Measurements from ENCODE around the gene MRPL33.
"Not testable (repeated sequence)": the region's sequence is repeated elsewhere in the genome, so short reads cannot be mapped to it uniquely, and the experiment has no call there.

MRPL33 gene

DNA sequence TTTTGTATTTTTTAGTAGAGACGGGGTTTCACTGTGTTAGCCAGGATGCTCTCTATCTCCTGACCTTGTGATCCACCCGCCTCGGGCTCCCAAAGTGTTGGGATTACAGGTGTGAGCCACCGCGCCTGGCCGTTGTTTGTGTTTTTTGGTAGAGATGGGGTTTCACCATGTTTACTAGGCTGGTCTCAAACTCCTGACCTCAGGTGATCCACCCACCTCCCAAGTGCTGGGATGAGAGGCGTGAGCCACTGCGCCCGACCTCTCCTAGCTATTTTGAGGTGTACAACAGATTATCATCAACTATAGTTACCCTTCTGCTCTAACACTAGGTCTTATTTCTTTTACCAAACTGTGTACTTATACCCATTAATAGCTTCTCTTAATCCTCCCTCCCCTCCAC is 28.9 kb upstream of the MRPL33 start:
- no peak for FAIRE-seq

DNA sequence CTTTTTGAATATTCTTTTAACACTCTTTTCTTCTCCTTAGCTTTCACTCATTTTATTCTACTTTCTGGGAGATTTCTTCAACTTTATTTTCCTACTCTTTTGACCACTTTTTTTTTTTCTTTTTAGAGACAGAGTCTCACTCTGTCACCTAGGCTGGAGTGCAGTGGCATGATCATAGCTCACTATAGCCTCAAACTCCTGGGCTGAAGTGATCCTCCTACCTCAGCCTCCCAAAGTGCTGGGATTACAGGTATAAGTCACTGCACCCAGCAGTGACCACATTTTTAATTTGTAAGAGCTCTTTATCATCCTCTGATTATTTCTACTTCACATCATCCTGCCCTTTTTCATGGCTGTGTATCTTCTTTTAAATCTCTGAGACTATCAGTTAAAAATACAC is 26.0 kb upstream of the MRPL33 start:
- not testable (repeated sequence) for FAIRE-seq

DNA sequence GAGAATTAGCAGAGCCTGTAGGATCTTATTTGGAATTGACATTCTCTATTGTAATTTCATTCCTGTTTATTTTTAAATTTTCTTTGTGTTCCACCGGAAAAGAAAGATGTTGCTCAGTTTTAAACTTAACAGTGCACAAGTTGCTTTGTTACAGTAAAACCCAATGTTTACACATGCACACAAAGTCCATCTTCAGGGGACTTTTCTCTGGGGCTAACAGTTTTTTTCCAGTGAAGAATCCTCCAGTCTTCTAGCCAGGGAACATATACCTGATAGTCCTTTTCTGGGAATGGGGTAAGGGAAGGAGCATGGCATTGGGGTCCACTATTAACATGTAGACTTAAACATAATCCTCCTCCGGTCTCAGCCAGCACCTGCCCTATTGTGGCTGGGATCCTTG is 25.2 kb upstream of the MRPL33 start:
- FAIRE-seq: no peak

DNA sequence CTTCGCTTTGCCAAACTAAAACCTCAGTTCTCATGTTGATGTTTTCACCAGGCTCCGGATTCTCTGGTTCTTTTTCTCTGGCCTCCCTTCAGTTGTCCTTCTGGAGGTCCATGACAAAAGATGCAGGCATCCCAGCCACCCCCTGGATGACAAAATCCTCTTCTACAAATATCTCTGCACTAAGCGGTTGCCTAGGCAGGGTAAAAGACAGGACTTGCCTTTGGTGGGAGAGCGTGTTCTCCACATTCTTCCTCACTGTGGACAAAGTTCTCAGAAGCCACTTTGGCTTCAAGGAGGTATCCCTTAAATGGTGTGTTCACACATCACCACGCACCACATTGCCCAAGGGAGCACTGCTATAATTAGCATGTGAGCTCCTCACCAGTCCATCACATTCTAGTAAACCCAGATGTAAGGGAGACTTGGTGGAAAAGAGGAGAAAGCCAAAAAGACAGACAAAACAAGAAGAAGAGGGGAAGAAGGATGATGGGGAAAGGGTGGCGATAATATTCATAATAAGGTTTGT is 23.6 kb upstream of the MRPL33 start:
- no peak for FAIRE-seq

DNA sequence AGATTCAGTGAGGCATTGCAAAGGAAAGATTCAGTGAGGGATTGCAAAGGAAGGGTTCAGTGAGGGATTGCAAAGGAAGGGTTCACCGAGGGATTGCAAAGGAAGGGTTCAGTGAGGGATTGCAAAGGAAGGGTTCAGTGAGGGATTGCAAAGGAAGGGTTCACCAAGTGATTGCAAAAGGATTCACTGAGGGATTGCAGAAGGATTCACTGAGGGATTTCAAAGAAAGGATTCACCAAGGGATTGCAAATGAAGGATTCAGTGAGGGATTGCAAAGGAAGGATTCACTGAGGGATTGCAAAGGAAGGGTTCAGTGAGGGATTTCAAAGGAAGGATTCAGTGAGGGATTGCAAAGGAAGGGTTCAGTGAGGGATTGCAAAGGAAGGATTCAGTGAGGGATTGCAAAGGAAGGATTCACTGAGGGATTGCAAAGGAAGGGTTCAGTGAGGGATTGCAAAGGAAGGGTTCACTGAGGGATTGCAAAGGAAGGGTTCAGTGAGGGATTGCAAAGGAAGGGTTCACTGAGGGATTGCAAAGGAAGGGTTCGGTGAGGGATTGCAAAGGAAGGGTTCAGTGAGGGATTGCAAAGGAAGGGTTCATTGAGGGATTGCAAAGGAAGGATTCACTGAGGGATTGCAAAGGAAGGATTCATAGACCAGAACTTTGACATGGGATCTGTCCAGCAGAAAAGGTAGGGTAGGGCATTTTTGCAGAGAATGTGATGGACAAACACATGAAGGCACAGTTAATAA is 22.5 kb upstream of the MRPL33 start:
- FAIRE-seq: not testable (repeated sequence)

DNA sequence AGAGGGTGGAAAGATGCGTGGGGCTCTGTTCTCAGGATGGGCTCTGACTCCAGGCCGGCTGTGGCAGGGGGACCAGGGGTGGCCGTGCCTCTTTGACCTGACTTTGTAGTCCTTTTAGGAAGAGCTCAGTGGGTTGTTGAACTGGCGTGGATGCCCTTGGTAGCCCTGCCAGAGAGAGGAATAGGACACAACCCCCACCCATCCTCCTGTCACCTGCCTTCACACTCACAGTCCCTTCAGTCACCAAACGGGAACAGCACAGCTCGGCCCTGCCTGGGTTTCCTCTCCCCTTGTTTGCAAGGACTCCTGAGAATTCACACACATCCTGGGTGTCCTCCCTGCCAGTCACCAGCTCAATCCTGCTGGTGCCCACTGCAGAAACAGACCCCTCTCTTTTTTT is 20.1 kb upstream of the MRPL33 start:
- no peak for FAIRE-seq

DNA sequence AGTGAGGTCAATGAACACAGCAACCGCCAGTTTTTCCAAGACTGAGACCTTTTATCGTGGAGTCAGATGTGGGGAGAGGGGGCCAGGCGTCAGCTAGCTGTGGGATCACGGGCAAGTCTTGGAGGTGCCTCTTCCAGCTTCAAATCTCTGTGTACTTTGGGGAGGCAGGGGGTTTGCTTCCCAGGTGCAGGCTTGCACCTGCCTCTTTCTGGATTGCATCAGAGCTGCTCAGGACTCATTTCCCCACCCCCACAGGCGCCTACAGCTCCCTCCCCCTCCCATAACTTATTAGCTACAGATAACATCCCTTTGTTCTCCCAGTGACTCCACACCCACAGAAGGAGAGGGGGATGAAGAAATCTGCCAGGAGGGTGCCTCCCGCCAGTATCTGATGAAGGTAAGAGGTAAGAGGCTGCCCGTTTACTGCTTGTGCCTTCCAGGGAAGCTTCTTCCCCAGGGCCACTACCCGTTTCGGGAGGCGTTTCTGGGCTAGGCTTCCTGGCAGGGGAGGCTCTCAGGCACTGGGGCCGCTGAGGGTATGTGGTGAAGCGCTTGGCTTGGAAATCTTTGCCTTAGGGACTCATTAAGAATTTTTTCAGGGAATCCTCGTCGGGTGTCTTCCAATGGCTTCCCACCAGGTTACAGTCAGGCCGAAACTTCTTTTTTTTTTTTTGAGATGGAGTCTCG is 18.8 kb upstream of the MRPL33 start:
- FAIRE-seq: no peak

DNA sequence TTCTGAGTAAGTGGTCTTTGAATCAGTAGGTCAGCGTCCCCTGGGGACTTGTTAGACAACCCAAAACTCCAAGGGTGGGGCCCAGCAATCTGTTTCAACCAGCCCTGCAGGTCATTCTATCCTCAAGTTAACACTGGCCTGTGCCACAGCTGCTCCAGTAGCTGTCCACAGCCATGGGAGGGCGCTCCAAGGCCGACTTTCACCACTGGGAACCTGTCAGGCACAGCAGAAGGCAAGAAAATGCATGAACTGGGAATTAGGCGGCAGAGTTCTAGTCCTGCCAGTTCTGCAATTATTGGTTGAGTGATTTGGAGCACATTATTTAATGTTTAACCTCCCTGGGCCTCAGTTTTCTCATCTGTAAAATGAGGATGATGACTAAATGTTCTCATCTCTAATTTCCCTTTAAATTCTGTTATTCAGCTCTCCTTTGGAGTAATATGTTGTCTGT is 17.4 kb upstream of the MRPL33 start:
- no peak for FAIRE-seq

DNA sequence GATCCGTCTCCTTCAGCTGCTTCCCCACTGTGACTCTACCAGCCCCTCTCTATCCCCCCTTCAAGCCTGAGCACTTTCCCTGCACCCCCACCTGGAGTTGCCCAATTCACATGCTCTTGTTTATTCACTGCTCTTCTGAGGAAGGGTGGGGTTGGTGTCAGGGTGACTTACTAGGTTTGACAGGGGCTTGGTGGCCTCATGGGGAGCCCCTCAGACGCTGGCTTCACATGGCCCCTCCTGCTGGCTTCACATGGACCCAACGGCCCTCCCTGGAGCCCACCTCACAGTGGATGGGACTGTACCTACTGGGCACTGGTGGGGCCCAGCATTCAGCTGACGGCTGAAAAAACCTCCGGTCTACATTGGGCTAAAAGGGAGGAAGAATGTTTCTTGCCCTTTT is 16.7 kb upstream of the MRPL33 start:
- FAIRE-seq: no peak

DNA sequence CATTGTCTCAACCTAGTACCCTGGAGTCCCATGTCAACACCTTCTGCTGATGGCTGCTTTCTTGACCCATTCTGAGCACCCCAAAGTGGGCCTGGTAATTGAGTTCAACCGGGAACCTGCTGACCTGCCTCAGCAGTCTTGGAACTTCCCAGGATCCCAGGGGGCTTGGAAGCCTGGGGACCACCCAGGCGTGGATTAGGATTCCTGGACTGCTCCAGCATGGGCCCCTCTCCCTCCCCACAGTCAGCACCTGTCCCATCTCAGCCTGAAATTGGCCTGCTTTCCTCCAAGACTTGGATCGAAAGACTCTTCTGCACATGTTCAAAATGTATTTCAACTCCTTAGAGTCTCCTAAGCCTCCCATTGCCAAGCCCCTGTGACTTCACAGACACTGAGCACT is 15.4 kb upstream of the MRPL33 start:
- no peak for FAIRE-seq

DNA sequence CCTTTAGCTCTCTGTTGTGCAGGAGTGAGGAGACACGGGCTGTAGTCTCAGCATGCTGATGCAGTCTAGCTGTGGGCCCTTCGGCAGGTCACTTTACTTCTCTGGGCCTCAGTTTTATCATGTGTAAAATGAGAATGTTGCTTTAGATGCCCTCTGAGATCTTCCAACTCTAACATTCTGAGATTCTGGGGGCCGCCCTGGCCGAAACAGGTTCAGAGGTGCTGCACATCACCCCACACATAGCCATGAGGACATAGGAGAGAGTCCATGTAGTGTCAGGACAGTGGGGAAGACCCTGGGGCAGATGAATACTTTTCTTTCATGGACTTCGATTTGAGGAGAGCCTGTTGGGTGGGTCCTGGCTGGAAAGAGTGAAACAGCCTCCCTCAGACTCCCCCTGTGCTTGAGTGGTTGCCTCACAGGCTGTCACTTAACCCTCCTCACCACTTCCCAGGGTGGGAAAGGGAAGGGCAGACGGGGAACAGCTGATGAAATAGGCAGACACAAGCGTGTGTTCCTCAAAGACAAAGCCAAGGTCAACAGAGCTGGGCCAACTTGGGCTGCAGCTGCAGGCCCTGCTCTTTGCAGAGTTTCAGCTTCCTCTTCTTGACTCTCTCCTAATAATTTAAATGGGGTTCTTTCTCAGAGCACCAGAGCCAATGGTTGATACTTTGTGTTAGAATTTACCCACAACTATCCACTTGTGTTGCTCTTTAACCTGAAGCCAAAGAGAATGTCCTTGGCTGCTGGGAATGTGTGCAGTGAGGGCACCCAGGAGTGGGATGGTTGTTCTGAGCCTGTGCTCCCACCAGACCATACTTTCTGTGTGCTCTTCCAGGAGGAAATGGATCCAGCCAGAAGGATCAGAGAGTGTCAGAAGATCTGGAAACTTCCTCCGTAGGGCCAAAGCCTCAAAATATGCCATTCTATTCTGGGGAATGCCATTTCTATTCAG is 14.7 kb upstream of the MRPL33 start:
- FAIRE-seq: no peak

DNA sequence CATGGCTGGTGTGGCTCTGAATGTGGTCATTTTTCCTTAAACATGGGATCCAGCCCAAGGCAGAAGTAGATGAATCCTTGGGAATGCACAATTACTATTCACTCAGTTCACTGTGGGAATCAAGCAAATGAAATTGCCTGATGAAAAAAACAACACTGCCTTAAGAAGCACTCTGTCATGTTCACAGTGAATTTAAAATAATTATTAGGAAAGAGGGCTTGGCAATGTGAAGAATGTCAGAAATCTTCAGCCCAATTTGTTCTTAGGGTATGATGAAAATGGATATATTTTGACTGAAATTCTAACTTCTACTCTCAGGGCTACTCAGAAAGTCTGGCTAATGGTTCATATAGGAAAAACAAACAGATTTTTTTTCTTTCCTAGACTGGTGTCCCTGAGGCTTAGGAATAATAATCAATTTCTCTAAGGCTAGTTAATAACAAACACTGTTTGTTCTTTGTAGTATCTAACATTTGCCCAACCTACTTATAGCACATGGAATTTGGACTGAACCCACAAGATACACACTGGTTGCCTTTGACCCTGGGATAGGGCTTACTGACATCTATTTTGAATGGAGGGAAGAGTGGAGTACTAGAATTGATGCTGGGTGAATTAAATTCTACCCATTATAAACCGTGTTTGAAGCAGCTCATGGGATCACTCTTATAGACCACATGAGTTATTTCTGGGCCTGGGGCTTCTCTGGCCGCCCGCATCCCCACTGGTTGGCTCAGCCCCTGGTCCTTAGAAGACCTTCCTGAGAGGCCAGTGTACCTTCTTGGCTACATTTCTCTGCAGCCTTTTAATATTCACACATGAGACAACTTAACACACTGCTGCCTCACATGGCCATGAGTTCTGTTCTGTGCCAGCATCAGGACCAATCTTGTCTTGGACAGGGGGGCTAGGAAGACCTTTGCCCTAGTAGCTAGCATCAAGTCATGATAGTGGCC is 8.3 kb upstream of the MRPL33 start:
- no peak for FAIRE-seq

DNA sequence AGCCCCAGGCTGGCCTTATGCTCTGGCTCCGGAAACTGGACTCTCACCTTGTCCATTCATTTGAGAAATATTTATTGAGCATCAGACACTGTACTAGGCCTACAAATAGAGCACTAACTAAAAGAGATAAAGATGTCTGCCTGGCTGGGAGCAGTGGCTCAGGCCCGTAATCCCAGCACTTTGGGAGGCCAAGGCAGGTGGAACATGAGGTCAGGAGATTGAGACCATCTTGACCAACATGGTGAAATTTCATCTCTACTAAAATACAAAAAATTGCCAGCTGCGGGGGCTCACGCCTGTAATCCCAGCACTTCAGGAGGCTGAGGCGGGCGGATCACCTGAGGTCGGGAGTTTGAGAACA is 7.6 kb upstream of the MRPL33 start:
- no peak for FAIRE-seq

DNA sequence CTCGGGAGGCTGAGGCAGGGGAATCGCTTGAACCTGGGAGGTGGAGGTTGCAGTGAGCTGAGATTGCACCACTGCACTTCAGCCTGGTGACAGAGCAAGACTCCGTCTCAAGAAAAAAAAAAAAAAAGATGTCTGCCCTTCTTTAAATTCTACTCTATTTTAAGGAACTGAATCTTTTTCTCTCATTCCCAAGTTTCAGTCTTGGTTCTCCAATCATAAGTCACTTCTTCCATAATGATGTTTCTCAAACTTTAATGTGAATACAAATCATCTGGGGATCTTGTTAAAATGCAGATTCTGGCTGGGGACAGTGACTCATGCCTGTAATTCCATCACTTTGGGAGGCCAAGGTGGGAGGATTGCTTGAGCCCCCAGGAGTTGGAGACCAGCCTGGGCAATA is 7.0 kb upstream of the MRPL33 start:
- FAIRE-seq: not testable (repeated sequence)

DNA sequence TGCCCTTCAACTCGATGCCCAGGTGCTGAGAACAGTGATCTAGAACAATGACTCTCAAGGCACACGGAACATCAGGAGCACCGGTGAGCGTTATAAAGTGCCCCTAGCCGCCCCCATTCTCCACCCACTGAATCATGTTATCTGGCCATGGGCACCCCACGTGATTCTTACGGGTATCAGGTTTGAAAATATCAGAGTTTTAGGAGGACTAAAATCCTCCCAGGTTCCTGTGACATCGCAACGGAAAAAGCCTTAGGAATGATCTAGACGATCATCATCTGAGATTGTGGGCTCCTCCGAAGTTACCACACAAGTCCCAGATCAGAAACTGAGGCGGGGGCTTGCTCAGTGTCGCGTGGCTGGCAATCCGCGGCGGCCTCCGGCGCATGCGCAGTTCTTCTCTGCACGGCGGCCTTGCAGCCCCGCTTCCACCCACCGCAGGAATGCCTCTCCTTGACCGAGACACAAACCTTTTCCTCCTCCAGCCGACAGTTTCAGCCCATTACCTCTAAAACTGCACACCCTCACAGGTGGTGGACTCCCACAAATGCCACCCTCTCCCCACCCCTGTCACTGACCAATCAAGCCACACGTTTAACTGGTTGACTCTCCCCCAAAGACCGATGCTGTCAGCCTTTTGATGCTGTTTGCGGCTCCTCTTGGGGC is 5.8 kb upstream of the MRPL33 start:
- no peak for FAIRE-seq

DNA sequence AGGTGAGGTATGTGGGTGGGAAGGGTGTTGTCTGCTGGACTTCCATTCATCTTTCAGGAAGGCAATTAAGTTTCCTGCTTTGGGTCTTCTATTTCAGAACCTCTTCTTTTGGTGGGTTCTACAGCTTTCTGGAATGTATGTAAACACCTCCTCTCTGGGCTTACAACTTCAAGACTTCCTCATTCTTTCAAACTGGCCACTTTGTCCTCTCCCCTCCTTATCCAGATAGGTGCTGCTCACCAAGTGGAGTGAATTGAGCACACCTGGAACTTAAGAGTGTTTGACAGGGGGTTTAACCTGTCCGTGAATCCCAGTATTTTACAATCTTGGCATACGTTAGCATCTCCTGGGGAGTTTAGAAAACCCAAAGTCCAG is 5.2 kb upstream of the MRPL33 start:
- no peak for FAIRE-seq

DNA sequence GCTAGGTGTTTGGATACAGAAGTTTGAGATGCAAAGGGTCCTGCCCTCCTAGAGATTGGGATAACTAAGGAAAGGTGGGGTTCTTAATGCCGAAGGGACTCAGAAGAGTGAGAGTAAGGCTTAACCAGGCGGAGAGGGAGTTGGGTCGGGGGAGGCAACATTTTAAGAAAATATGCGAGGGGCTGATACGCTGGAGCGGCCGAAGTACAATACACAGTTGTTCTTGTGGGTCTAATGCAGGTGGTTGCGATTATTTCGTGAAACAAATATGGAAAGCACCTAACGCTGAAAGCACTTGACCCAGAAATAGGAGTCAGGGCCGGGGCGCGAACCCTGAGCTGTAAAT is 344 bp upstream of the MRPL33 start:
- FAIRE-seq: no peak

DNA sequence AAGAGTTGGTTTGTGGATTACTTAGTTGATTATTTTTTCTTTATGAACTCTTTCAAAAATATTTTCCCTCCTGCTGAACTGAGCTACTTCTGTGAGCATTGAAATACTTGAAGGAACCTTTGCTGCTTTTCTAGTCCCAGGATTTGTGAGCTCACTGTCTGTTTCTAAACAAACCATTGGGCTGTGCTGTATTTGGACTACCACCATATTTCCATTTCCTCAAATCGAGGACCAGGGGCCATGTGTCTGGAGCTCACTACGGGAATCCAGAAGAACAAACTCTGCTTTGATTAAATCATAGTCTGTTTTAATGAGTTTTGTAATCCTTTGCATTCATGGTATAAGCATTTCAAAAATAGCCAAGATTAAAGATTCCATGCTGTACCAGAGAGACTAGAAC is 1.3 kb downstream of the MRPL33 start:
- no peak for FAIRE-seq

DNA sequence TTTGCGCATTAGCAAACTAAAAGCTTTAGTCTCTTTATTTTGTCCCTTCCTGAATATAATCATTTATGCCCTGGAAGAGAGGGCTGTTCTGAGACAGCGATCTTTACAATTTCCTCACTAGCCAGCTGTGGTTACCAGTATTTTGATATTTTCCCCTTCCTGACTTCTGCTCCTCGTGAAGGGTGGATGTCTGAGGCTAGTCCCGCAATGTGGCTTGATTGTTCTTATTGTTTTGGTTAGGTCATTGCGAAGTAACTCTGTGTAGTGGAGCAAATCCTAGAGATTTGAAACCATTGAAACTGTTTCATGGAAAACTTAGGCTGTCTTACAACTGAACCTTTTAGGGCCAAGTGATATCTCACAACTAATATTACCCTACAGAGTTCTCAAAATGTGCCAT is 2.4 kb downstream of the MRPL33 start:
- no peak for FAIRE-seq

DNA sequence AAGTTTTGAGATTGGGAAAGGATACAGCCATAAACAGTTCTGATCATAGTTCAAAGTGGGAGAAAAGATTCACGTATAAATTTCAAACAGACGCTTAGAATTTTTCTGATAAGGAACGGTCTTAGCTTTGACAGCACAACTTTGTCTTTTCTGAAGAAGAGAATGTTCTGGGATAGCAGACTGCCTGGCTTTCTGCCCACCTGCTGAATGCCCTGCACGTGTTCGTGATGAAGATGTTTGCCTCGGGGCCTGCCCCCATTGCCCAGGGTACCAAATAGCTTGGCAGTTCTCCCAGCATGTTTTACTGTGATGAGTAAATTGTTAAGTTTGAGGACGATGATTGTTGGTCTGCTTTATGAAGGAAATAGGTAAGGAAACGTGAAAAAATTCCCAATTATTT is 4.6 kb downstream of the MRPL33 start:
- no peak for FAIRE-seq

DNA sequence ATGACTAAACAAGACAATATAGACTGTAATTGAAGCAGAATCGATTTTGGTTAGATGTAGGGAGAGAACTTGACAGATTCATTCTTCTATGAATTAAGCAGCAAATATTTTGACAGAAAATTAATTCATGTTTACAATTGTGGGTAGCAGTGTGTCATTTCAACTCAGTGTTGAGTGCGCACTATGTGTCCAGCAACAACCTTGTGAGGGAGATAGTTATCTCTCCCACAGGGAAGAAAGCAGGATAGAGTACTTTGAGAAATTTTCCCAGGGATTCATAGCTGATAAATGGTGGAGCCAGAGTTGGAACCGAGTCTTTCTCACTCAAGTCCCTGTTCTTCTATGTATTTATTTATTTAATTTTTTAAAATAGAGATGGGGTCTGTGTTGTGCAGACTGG is 5.2 kb downstream of the MRPL33 start:
- no peak for FAIRE-seq
